ENCODE measurements around the gene NGRN. TPM values are rescaled to one million over a fixed set of nuclear protein-coding genes. Genes with fewer than 3 reads are reported as not detected.

Gene NGRN, protein sequence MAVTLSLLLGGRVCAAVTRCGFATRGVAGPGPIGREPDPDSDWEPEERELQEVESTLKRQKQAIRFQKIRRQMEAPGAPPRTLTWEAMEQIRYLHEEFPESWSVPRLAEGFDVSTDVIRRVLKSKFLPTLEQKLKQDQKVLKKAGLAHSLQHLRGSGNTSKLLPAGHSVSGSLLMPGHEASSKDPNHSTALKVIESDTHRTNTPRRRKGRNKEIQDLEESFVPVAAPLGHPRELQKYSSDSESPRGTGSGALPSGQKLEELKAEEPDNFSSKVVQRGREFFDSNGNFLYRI
- total RNA-seq (62.3 and 65.9 TPM in 2 replicates), polyA plus RNA-seq (60.0 and 60.2 TPM in 2 replicates)

DNA sequence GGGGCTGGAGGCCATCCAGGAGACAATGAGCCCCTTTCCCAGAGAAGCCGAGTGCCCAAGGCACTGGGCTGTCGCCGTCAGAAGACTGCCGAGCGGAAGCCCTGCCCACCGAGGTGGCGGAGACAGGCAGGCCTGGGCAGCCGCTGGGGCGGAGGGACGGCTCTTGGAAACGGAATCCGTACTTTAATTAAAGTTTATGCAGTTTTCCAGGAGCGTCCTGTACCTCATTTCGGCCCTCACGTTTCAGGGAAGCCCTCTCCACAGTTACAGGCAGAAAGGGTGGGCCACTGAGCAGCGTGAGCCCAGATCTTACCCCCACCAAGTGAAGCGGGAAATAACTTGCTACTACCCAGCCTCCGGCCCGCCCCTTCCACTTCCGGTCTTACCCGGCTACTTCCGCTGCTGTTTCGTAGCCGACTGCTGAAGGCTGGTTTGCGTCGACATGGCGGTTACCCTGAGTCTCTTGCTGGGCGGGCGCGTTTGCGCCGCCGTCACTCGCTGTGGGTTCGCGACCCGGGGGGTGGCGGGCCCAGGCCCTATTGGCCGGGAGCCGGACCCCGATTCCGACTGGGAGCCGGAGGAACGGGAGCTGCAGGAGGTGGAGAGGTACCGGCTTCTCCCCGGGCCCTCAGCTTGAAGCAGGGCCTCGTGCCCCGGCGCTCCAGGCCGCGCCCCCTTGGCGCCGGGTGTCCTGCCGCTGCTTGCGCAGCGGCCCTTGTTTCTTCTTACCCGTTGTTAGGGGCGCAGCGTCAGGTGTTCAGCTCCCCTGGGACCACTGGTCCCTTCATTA, at the start of gene NGRN:
Gene NGRN, plus strand, starts transcription at position 402 of the 790 bp plus-strand sequence. Its CDS starts 41 bp downstream, at position 443.
- 47% methylated on average over 59 of the region's 59 CpGs for WGBS (ENCODE audit: low lambda C conversion rate, missing lambda C conversion rate)
- Histone ChIP-seq H3K4me2 (peak within 1 kb of the TSS; percentile 78), H3K9me3 (ENCODE audit: low read depth) (no peaks in the 10 kb centered on the region)

DNA sequence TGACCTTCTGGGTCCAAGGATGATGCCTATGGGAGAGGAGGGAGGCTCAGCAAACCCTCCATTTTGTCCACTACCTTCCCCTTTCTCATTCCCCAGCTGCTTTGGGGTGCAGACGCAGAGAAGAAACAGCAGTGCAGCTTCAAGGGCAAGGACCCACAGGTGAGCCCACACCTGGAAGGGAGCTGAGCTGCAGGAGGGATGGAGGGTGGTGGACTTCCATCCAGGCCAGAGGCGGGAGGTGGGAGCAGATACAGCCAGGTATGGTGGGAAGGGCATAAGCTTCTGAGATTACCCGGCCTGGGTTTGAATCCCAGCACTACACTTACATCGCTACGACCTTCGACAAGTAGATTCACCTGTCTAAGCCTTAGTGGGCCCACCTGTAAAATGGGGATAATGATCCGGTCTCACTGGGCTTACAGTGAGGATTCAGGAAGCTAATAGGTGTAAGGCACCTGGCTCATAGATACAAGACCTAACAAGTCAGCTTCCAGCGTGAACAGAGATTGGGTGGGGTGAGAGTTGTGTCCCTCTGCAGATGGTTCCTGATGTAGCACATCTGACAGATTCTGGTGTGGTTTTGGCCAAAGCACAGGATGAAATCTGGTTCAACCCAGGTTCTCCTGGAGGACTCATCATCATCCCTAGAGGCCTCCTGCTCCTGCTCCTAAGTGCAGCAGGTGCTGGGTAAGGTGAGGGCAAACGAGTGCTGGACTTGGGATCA, 47.6 kb upstream of the NGRN start:
- Histone ChIP-seq H3K27ac (no peak overlapping the region), H3K36me3 (replicated peaks; ENCODE audit: insufficient read depth, low read depth) (no peaks in the 10 kb centered on the region), H3K4me3 (no peak overlapping the region), H3K27me3 (no peaks in the 10 kb centered on the region), H3K9me2 (replicated peaks; ENCODE audit: insufficient read depth) (no peaks in the 10 kb centered on the region), H2AFZ (no peak overlapping the region), H3K4me1 (ENCODE audit: insufficient read depth) (peaks cover 12% of the 10 kb centered on the region), H3K9me3 (ENCODE audit: low read depth) (no peaks in the 10 kb centered on the region), H3K4me2 (no peak overlapping the region), H3K79me2 (peaks cover 36% of the 10 kb centered on the region), H4K20me1 (ENCODE audit: insufficient read depth, poor library complexity, severe bottlenecking) (no peaks in the 10 kb centered on the region)
- TF ChIP-seq, protein P1, sequence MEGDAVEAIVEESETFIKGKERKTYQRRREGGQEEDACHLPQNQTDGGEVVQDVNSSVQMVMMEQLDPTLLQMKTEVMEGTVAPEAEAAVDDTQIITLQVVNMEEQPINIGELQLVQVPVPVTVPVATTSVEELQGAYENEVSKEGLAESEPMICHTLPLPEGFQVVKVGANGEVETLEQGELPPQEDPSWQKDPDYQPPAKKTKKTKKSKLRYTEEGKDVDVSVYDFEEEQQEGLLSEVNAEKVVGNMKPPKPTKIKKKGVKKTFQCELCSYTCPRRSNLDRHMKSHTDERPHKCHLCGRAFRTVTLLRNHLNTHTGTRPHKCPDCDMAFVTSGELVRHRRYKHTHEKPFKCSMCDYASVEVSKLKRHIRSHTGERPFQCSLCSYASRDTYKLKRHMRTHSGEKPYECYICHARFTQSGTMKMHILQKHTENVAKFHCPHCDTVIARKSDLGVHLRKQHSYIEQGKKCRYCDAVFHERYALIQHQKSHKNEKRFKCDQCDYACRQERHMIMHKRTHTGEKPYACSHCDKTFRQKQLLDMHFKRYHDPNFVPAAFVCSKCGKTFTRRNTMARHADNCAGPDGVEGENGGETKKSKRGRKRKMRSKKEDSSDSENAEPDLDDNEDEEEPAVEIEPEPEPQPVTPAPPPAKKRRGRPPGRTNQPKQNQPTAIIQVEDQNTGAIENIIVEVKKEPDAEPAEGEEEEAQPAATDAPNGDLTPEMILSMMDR (IDR thresholded peaks at IDR 0.05; ENCODE audit: poor library complexity), result no peak
- no peak for TF ChIP-seq EZH2phosphoT487 (IDR thresholded peaks at IDR 0.05; ENCODE audit: low read depth, severe bottlenecking, unreplicated experiment)
- no peak for TF ChIP-seq EZH2 (IDR thresholded peaks at IDR 0.05; ENCODE audit: borderline replicate concordance)
- DNase-seq (ENCODE audit: low spot score), result no peak
- 89% methylated on average over 9 of the region's 9 CpGs for WGBS (ENCODE audit: low lambda C conversion rate, missing lambda C conversion rate)

More for the DNA sequence above, at the start of gene NGRN:
- Histone ChIP-seq H3K4me3 (peak within 1 kb of the TSS; percentile 42), H3K36me3 (replicated peaks; ENCODE audit: insufficient read depth, low read depth) (no peaks in the 10 kb centered on the region), H3K9me2 (replicated peaks; ENCODE audit: insufficient read depth) (no peaks in the 10 kb centered on the region), H3K27me3 (no peaks in the 10 kb centered on the region), H3K27ac (peak within 1 kb of the TSS; percentile 96), H3K79me2 (peaks cover 34% of the 10 kb centered on the region), H3K4me1 (ENCODE audit: insufficient read depth) (no peaks in the 10 kb centered on the region), H2AFZ (peak within 1 kb of the TSS; percentile 75), H4K20me1 (ENCODE audit: insufficient read depth, poor library complexity, severe bottlenecking) (peaks cover 10% of the 10 kb centered on the region)
- TF ChIP-seq, protein P1 (IDR thresholded peaks at IDR 0.05; ENCODE audit: poor library complexity), result no peak
- TF ChIP-seq EZH2 (IDR thresholded peaks at IDR 0.05; ENCODE audit: borderline replicate concordance), result no peak
- TF ChIP-seq EZH2phosphoT487 (IDR thresholded peaks at IDR 0.05; ENCODE audit: low read depth, severe bottlenecking, unreplicated experiment), result no peak
- DNase-seq (ENCODE audit: low spot score), result peak; percentile 84

DNA sequence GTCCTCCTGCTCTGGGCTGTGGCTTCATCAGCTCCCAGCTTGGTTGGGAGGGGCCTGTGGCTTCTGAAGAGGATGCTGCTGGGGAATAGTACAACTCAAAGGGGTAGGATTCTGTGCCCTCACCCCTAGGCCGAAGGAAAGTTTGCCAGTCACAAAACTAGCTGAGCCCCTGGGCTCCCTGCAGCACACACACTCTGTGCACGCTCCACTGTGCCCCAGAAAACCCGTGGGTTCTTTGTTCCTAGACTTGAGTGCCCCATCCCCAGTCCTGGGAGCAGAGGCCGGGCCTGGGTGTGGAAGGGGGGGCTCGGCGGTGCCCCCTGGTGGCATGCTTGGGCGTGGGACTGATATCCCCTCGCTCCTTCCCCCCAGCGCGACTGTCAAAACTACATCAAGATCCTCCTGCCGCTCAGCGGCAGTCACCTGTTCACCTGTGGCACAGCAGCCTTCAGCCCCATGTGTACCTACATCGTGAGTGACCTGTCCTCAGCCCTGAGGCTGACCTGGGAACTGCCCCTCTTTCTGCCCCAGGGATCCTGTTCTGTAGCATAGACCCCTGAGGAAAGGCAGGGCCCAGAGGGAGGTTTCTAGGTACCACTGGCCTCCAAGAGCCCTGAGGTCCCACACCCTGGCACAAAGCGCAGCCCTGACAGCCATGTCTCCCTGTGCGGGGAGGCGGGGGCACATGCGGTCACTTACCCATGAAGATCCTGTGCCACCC, 45.9 kb upstream of the NGRN start:
- Histone ChIP-seq H3K4me2 (no peak overlapping the region), H3K9me3 (ENCODE audit: low read depth) (no peaks in the 10 kb centered on the region), H3K27ac (no peak overlapping the region), H3K79me2 (peaks cover 31% of the 10 kb centered on the region), H4K20me1 (ENCODE audit: insufficient read depth, poor library complexity, severe bottlenecking) (no peaks in the 10 kb centered on the region), H3K27me3 (no peaks in the 10 kb centered on the region), H2AFZ (no peak overlapping the region), H3K9me2 (replicated peaks; ENCODE audit: insufficient read depth) (no peaks in the 10 kb centered on the region), H3K4me1 (ENCODE audit: insufficient read depth) (peaks cover 3% of the 10 kb centered on the region), H3K36me3 (replicated peaks; ENCODE audit: insufficient read depth, low read depth) (no peaks in the 10 kb centered on the region), H3K4me3 (no peak overlapping the region)
- WGBS (ENCODE audit: low lambda C conversion rate, missing lambda C conversion rate), result 68% methylated on average over 17 of the region's 17 CpGs
- no peak for TF ChIP-seq EZH2 (IDR thresholded peaks at IDR 0.05; ENCODE audit: borderline replicate concordance)
- TF ChIP-seq, protein P1 (IDR thresholded peaks at IDR 0.05; ENCODE audit: poor library complexity), result peak; percentile 50
- peak; percentile 60 for DNase-seq (ENCODE audit: low spot score)

Data from hepatocyte (in vitro differentiated cells).